Fibroblast of skin of abdomen (primary cell): ENCODE data around the gene CLBA1.
"Not testable (repeated sequence)": the region's sequence is repeated elsewhere in the genome, so short reads cannot be mapped to it uniquely, and the experiment has no call there.

Experiments used
- DNase-seq: peaks from one replicate; pipeline ENCODE4 v3.0.0-alpha.2; 2013

CLBA1 gene

GRCh38 chr14:105023791-105024480 is 38.3 kb downstream of the CLBA1 start:
- peak; percentile 70 for DNase-seq

DNA sequence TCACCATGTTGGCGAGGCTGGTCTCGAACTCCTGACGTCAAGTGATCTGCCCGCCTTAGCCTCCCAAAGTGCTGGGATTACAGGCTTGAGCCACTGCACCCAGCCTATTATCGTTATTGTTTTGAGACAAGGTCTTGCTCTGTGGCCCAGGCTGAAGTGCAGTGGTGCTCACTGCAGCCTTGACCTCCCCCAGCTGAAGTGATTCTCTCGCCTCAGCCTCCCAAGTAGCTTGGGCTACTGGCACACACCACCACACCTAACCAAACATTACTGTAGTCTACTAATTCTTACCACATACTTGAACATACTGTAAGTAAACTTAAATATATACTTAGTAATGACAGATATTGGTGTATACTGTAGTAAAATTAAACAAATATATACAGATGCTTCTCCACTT is 39.8 kb downstream of the CLBA1 start:
- no peak for DNase-seq

GRCh38 chr14:105026033-105026785 is 40.6 kb downstream of the CLBA1 start:
- DNase-seq, result peak; percentile 56

GRCh38 chr14:105026802-105027563 is 41.4 kb downstream of the CLBA1 start:
- DNase-seq, result peak; percentile 49

GRCh38 chr14:105027718-105028117 is 42.1 kb downstream of the CLBA1 start:
- DNase-seq, result peak; percentile 25

GRCh38 chr14:105028251-105028927 is 42.8 kb downstream of the CLBA1 start:
- peak; percentile 52 for DNase-seq

GRCh38 chr14:105029402-105029801 is 43.8 kb downstream of the CLBA1 start:
- no peak for DNase-seq

DNA sequence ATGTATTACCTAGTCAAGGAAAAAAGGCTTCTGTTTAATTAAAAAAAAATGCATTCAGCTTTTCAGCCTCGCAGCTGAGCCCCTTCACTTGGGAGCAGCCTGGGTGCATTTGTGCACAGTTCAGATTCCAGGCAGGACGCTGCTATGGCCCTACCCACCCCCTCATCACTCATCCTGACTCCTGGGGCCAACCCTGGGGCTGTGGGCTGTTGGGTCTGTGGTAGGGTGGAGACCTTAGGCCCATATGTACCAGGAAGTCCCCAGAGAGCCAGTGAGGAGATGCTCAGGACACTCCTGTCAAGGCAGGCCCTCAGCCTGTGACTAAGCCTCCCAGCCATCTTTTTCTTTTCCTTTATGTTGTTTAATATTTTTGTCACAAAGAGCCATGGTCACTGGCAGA is 44.6 kb downstream of the CLBA1 start:
- DNase-seq, result no peak

- DNase-seq, result no peak
Observed at GRCh38 chr14:105030836-105031396, 45.3 kb downstream of the CLBA1 start.

DNA sequence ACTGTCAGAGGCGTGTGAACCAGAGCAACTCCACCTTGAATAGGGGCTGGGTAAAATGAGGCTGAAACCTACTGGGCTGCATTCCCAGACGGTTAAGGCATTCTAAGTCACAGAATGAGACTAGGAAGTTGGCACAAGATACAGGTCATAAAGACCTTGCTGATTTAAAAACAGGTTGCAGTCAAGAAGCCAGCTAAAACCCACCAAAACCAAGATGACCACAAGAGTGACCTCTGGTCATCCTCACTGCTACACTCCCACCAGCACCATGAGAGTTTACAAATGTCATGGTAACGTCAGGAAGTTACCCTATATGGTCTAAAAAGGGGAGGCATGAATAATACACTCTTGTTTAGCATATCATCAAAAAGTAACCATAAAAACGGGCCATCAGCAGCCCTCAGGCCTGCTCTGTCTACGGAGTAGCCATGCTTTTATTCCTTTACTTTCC is 46.9 kb downstream of the CLBA1 start:
- DNase-seq, result not testable (repeated sequence)

DNA sequence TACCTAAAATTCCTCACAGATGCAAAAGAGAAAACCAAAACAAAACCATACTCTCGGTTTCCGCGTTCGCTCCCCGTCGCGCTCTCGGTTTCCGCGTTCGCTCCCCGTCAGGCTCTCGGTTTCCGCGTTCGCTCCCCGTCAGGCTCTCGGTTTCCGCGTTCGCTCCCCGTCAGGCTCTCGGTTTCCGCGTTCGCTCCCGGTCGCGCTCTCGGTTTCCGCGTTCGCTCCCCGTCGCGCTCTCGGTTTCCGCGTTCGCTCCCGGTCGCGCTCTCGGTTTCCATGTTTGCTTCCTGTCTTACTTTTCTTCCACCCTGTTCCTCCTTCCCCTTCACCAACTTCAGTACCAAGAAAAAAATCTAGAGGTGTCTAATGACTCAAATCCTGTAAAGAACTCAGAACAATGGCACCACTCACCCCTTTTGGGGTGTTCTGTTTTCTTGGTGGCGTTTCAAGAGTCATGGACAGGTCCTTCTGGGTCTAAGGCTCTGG is 47.9 kb downstream of the CLBA1 start:
- DNase-seq, result not testable (repeated sequence)

DNA sequence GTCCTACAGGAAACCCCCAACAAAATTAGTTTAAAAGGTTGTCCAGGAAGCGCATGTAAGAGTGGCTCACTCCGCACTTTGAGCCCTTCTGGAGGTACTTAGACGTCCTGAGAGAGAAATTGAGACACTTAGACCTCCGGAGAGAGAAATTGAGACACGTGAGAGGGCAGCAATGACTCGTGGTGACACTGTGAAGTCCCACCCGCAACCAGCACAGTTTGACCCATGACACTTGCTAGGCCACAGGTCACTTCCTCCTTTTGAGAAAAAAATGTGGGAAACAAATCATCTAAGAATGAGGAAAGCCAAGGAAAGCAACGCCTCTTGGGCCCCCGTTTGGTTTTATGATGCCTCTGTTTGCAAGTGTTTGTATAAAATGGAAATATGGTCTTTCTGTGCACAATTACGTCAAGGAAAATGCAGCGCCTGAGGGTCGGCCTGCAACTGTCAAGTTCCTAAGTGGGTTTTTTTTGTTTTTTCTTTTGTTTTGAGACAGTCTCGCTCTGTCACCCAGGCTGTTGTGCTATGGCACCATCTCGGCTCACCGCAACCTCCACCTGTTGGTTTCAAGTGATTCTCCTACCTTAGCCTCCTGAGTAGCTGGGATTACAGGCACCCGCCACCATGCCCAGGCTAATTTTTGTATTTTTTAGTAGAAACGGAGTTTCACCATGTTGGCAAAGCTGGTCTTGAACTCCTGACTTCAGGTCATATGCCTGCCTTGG is 48.9 kb downstream of the CLBA1 start:
- no peak for DNase-seq

DNA sequence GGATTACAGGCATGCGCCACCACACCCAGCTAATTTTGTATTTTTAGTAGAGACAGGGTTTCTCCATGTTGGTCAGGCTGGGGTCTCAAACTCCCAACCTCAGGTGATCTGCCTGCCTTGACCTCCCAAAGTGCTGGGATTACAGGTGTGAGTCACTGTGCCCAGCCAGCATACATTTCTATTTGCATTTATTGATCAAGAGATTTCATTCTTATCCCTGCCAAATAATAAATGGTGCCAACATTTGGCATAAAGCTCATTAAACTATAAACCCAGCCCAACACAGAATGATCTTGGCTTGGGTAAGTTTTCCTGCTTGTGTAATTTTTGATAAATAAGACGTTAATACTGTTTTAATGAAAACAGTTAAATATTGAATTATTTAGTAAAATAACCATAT is 50.0 kb downstream of the CLBA1 start:
- not testable (repeated sequence) for DNase-seq

DNA sequence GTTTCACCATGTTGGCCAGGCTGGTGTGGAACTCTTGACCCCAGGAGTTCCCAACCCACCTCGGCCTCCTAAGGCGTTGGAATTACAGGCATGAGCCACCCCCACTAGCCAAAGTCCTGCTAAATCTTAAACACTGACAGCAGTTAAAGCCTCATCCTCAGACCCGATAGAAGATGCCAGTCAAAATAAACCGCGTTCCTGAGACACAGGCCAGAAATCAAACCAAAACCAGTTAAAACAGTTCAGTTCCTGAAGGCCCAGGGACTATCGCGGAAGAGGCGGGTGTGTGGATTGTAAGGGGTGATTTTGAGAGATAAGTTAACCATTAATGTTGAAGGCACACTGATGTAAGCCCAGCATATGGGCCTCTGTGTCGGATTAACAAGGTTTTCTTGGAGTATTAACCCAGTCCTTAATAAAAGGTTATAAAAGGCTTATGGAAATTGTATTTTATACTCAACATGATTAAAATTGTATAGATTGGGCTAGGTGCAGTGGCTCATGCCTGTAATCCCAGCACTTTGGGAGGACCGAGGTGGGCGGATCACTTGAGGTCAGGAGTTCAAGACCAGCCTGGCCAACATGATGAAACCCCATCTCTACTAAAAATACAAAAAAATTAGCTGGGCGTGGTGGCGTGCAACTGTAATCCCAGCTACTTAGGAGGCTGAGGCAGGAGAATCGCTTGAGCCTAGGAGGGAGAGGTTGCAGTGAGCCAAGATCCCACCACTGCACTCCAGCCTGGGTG is 54.0 kb downstream of the CLBA1 start:
- DNase-seq, result no peak

- DNase-seq, result no peak
Observed at GRCh38 chr14:105041841-105042765, 56.5 kb downstream of the CLBA1 start.

- no peak for DNase-seq
Observed at GRCh38 chr14:105042813-105043212, 57.2 kb downstream of the CLBA1 start.

DNA sequence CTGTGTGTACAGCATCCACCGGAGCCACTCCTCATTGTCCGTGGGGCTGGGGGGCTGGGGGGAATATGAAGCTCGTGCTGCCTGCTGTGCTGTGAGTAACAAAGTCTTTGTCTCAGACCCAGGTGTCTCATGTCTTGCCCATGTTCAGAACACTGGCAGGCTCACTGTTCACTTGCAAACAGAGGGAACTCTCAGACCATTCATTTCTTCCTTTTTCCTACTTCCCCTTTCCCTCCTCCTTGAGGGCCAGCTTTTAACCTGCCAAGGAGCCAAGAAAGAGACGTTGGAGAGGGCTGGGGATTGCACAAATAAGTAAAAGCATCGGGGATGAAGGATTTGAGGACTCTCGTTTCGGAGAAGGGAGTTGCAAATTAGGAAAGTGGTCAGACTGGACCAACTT is 58.1 kb downstream of the CLBA1 start:
- DNase-seq, result no peak
